Breast epithelium (tissue), 3 donors: ENCODE data around the gene CLGN.

Experiments used
- POLR2A ChIP-seq: fragments of 450-650 bp; IDR thresholded peaks from one replicate; pipeline ENCODE4 v1.6.1; 2016; ENCODE audit warnings: antibody characterized with exemption, mild to moderate bottlenecking, moderate library complexity
- TF ChIP-seq, protein P1 (sequence below), 3 donors: fragments of 450-650 bp; IDR thresholded peaks; one replicate each; pipeline ENCODE4 v1.5.1; 2016 to 2017; ENCODE audit warnings: antibody characterized with exemption in 3 of 3, mild to moderate bottlenecking in 3 of 3, moderate library complexity in 3 of 3

DNA sequence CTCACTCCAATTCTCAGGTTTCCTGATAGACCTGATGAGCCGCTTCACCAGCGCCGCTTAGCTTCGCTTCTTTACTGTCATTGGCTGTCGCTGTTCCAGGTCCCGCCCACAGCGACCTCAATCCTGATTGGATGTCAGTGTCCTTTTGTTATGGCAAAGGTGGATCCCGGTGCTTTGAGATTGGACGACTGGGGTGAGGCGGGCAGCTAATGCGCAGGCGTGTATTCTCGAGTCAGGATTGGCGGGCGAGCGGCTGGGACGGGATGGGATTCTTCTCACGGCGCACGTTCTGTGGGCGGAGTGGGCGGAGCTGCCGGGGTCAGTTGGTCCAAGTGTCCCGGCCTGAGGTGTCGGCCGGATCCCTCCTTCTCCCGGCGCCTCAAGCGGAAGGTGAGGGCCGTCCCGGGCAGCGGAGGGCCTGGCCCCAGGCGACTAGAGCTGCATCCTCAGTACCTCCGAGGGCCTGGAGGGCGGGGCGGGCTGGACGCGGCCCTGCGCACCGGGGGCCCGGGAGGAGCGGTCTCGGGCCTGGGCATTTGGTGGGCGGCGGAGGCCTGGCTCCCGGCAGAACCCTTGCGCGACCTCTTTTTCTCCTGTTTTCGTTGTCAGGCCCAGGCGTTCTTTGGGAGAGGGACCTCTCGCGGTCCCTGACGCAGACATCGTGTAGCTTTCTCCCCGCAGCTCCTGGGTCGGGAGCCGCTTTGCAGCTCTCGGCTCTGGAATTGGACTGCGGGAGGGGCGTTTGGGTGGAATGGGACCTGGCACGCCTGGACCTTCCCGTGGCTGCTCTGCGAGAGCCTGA, 53.9 kb downstream of the CLGN start, which contains the start of gene SCOC:
- TF ChIP-seq, protein P1, sequence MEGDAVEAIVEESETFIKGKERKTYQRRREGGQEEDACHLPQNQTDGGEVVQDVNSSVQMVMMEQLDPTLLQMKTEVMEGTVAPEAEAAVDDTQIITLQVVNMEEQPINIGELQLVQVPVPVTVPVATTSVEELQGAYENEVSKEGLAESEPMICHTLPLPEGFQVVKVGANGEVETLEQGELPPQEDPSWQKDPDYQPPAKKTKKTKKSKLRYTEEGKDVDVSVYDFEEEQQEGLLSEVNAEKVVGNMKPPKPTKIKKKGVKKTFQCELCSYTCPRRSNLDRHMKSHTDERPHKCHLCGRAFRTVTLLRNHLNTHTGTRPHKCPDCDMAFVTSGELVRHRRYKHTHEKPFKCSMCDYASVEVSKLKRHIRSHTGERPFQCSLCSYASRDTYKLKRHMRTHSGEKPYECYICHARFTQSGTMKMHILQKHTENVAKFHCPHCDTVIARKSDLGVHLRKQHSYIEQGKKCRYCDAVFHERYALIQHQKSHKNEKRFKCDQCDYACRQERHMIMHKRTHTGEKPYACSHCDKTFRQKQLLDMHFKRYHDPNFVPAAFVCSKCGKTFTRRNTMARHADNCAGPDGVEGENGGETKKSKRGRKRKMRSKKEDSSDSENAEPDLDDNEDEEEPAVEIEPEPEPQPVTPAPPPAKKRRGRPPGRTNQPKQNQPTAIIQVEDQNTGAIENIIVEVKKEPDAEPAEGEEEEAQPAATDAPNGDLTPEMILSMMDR (IDR thresholded peaks at IDR 0.05), result no peak
- peak; percentile 45 for TF ChIP-seq POLR2A
